HG02798 (cell line): ENCODE results near the gene CFAP126.
"Not testable (repeated sequence)": the region's sequence is repeated elsewhere in the genome, so short reads cannot be mapped to it uniquely, and the experiment has no call there.

ENCODE experiments used
- ATAC-seq: cut with Tn5 transposase; IDR thresholded peaks from one replicate; pipeline ENCODE4 v1.9.1; 2021; ENCODE audit warnings: mild to moderate bottlenecking; ENCODE audit not compliant: unreplicated experiment, poor library complexity

Gene CFAP126

GRCh38 chr1:161367684-161368400, at the start of gene CFAP126:
Gene CFAP126 (minus strand): TSS chr1:161367876. CDS start chr1:161367868, 8 bp downstream.
- peak; percentile 85 for ATAC-seq

GRCh38 chr1:161413050-161413449, 45.4 kb upstream of the CFAP126 start:
- ATAC-seq = not testable (repeated sequence)

GRCh38 chr1:161410636-161410970, 42.9 kb upstream of the CFAP126 start:
- ATAC-seq = not testable (repeated sequence)

GRCh38 chr1:161409848-161410635, 42.4 kb upstream of the CFAP126 start:
- not testable (repeated sequence) for ATAC-seq

- no peak for ATAC-seq
These were observed 40.9 kb upstream of the CFAP126 start for GRCh38 chr1:161408429-161409052.

GRCh38 chr1:161407451-161407985, 39.8 kb upstream of the CFAP126 start:
- no peak for ATAC-seq

GRCh38 chr1:161406551-161406950, 38.9 kb upstream of the CFAP126 start:
- ATAC-seq = not testable (repeated sequence)

- ATAC-seq = no peak
These were observed 36.4 kb upstream of the CFAP126 start for GRCh38 chr1:161404051-161404597.

- no peak for ATAC-seq
These were observed 34.8 kb upstream of the CFAP126 start for GRCh38 chr1:161402446-161402845.

GRCh38 chr1:161399257-161399998, 31.8 kb upstream of the CFAP126 start:
- peak; percentile 82 for ATAC-seq

- no peak for ATAC-seq
These were observed 31.2 kb upstream of the CFAP126 start for GRCh38 chr1:161398900-161399256.

GRCh38 chr1:161397038-161397437, 29.4 kb upstream of the CFAP126 start:
- not testable (repeated sequence) for ATAC-seq

GRCh38 chr1:161393151-161393550, 25.5 kb upstream of the CFAP126 start:
- no peak for ATAC-seq

GRCh38 chr1:161391611-161392010, 23.9 kb upstream of the CFAP126 start:
- ATAC-seq = no peak

GRCh38 chr1:161391136-161391535, 23.5 kb upstream of the CFAP126 start:
- ATAC-seq = not testable (repeated sequence)

- no peak for ATAC-seq
These were observed 22.8 kb upstream of the CFAP126 start for GRCh38 chr1:161390559-161390858.

- peak; percentile 91 for ATAC-seq
These were observed 22.2 kb upstream of the CFAP126 start for GRCh38 chr1:161389691-161390558.

- ATAC-seq = not testable (repeated sequence)
These were observed 21.5 kb upstream of the CFAP126 start for GRCh38 chr1:161389158-161389557.

- ATAC-seq = no peak
These were observed 21.0 kb upstream of the CFAP126 start for GRCh38 chr1:161388639-161389038.
